ENCODE data around the gene RNF225. TPM values are rescaled to one million over a fixed set of nuclear protein-coding genes. Genes with fewer than 3 reads are reported as not detected.
A peak's percentile ranks its signal among the peaks of the same experiment; 100 is the strongest.

Gene RNF225
- polyA plus RNA-seq, 1 donor: not detected

DNA sequence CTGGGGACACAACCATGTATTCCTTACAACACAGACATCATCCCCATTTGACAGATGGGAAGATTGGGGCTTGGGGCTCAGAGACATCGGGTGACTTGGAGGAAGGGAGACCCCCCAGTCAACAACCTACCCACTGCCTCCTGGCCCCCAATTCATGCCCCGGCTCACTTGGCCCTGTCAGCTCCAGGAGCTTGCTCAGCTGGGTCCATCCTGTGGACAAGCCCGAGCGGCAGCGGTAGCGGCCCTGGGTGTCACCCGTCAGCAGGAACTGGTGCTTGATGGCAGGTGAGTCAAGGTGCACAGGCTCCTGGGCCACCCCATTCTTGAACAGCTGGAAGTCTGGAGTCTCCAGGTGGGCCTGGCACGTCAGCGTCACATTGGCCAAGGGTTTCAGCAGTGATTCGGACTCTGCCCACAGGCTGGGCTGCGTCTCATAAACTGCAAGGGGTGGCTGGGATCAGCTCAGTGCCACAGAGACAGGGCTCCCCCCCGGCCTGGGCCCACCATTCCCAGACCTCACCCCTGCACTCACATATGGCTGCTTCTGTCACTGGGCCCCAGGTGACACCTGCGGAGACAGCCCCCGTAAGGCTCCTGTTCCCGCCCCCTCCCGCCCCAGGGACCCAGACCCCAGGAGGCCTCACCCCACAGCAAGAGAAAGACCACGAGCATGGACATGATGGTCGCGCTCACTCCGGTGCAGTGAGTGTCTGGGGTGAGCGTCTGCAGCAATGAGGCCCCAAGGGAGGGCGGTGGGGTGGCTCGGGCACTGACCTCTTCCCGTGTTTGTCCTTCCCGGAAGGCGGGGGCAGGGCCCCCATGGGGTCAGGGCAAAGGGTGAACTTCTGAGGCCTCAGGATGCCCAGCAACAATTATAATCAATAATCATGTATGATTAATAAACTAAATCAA, 42.4 kb upstream of the RNF225 start, which contains the start of gene A1BG:
A1BG (minus strand) TSS at position 733 of the 912 bp plus-strand sequence; CDS start at position 678, 55 bp downstream.
- no peaks in the 10 kb centered on the region for H3K36me3 ChIP-seq (ENCODE audit: control insufficient read depth, insufficient read depth, low read length)
- H3K9me3 ChIP-seq (ENCODE audit: control insufficient read depth, low read depth, low read length): peaks cover 30% of the 10 kb centered on the region
- H3K27ac ChIP-seq (ENCODE audit: low read length): no peak within 1 kb of the TSS
- no peak for DNase-seq
- H3K27me3 ChIP-seq (ENCODE audit: control insufficient read depth, insufficient read depth, low read length): peaks cover 93% of the 10 kb centered on the region
- H3K4me3 ChIP-seq (ENCODE audit: low read length): no peak within 1 kb of the TSS
- peaks cover 14% of the 10 kb centered on the region for H3K4me1 ChIP-seq (ENCODE audit: control insufficient read depth, insufficient read depth, low read length)
- WGBS (ENCODE audit: insufficient coverage, low lambda C conversion rate): no CpG with 5 or more reads among the region's 26 CpGs

DNA sequence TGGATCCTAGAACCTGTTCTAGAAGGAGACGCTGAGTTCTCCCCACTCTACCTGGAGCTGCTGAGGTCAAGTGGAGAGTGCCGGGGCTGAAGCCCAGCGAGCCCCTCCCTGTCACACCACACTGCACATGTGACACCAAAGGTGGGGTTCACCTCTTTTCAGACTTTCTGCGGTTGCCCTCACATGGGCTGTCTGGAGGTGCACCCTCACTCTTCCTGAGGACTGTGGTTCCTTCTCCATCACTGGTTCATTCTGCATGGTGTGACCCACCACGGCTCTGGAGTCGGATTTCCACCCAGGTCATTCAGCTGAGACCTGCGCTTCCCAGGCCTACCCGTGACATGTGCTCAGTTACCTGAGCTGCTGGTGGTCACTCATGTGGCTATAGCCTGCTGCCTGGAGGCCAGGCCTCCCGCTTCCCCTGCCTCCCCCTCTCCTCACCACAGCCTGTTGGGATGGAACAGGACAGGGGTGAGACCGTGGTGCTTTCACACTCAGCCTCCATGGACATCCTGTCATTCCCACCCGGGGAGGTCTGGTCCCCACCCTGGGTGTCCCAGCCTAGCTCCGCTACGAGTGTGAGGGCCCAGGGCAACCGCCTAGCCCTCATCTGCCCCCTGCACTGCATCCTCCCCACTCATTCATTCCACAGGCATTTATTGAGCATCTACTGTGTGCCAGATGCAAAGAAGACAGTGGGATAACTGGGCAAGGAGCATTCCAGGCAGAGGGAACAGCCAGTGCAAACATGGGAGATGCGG, 41.6 kb upstream of the RNF225 start:
- H3K4me3 ChIP-seq (ENCODE audit: low read length): no peak overlapping the region
- no peak overlapping the region for H3K27ac ChIP-seq (ENCODE audit: low read length)
- no peaks in the 10 kb centered on the region for H3K36me3 ChIP-seq (ENCODE audit: control insufficient read depth, insufficient read depth, low read length)
- no CpG with 5 or more reads among the region's 15 CpGs for WGBS (ENCODE audit: insufficient coverage, low lambda C conversion rate)
- H3K9me3 ChIP-seq (ENCODE audit: control insufficient read depth, low read depth, low read length): peaks cover 30% of the 10 kb centered on the region
- DNase-seq: no peak
- peaks cover 85% of the 10 kb centered on the region for H3K27me3 ChIP-seq (ENCODE audit: control insufficient read depth, insufficient read depth, low read length)
- H3K4me1 ChIP-seq (ENCODE audit: control insufficient read depth, insufficient read depth, low read length): peaks cover 14% of the 10 kb centered on the region

DNA sequence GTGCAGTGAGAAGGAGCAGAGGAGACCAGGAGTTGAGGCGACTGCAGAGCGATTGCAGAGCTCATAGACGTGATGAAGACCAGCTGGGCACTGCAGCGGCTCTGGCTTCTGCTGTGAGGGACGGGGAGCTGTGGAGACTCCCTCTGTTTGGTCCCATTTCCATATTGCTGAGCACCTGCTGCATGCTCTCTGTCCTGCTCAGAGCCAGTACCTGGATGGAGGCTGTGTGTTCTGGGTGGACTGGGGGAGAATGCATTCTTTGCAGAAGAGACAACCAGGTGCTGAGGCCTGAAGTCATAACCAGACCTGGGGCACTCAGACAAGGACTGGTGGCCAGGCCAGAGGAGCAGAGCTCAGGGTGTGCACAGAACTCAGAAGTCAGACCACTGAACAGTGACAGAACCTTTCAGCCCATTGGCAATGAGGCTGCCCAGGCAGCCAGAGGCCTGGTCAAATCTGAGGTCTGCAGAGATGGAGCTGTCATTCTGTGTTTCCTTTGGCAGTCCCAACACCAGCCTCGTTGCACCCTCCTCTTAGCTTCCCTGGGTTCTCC, 40.9 kb upstream of the RNF225 start:
- Histone ChIP-seq H3K27ac (ENCODE audit: low read length) (no peak overlapping the region), H3K4me1 (ENCODE audit: control insufficient read depth, insufficient read depth, low read length) (peaks cover 14% of the 10 kb centered on the region), H3K9me3 (ENCODE audit: control insufficient read depth, low read depth, low read length) (peaks cover 30% of the 10 kb centered on the region), H3K27me3 (ENCODE audit: control insufficient read depth, insufficient read depth, low read length) (peaks cover 79% of the 10 kb centered on the region), H3K4me3 (ENCODE audit: low read length) (no peak overlapping the region), H3K36me3 (ENCODE audit: control insufficient read depth, insufficient read depth, low read length) (no peaks in the 10 kb centered on the region)
- no peak for DNase-seq
- WGBS (ENCODE audit: insufficient coverage, low lambda C conversion rate): no CpG with 5 or more reads among the region's 6 CpGs

DNA sequence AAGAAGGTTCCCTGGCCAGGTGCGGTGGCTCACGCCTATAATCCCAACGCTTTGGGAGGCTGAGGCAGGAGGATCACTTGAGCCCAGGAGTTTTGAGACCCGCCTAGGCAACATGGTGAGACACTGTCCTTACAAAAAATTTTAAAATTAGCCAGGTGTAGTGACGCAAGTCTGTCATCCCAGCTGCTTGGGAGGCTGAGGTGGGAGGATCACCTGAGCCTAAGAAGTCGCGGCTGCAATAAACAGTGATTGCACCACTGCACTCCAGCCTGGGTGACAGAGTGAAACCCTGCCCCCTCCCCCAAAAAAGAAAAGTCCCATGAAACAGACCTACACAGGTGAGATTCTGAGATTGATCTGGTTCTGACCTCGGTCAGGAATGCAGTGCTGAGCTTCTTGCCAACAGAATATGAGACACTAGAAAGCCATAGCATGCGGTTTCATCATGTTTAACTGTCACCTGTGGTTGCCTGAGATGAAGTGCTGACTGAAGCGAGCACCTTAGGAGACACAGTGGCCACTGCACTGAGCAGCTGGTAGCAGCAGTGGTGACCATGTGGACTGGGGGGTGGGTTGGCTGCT, 40.1 kb upstream of the RNF225 start:
- Histone ChIP-seq H3K36me3 (ENCODE audit: control insufficient read depth, insufficient read depth, low read length) (no peaks in the 10 kb centered on the region), H3K4me1 (ENCODE audit: control insufficient read depth, insufficient read depth, low read length) (peaks cover 8% of the 10 kb centered on the region), H3K27me3 (ENCODE audit: control insufficient read depth, insufficient read depth, low read length) (peaks cover 71% of the 10 kb centered on the region), H3K4me3 (ENCODE audit: low read length) (no peak overlapping the region), H3K27ac (ENCODE audit: low read length) (no peak overlapping the region), H3K9me3 (ENCODE audit: control insufficient read depth, low read depth, low read length) (peaks cover 25% of the 10 kb centered on the region)
- no CpG with 5 or more reads among the region's 10 CpGs for WGBS (ENCODE audit: insufficient coverage, low lambda C conversion rate)
- no peak for DNase-seq

DNA sequence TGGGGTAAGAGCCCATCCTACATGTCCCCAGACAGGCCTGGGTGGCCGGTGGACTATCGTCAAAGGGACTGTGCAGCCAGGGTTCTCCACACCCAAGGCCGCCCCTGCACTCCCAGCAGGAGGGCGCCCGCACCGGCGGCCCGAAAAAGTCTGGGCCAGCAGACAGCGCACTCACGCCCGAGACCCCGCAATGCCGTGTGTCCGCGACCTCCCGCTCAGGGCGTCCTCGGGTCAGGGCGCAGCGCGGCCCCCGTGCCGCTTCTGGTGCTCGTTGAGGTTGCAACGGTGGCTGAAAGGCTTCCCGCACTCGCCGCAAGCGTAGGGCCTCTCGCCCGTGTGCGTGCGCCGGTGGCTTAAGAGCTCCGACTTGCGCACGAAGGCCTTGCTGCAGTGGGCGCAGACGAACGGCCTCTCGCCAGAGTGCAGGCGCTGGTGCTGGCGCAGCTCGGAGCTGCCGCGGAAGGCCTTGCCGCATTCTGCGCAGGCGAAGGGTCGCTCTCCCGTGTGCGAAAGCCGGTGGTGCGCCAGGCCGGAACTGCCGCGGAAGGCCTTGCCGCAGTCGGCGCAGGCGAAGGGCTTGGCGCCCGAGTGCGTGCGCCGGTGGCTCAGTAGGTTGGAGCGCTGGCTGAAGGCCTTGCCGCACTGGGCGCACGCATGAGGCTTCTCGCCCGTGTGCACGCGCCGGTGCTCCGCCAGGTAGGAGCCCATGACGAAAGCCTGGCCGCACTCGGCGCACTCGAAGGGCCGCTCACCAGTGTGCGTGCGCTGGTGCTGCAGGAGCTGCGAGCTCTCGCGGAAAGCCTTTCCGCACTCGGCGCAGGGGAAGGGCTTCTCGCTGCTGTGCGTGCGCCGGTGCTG, 39.3 kb upstream of the RNF225 start:
- H3K4me3 ChIP-seq (ENCODE audit: low read length): peak overlapping the region; percentile 16
- no peaks in the 10 kb centered on the region for H3K36me3 ChIP-seq (ENCODE audit: control insufficient read depth, insufficient read depth, low read length)
- H3K27me3 ChIP-seq (ENCODE audit: control insufficient read depth, insufficient read depth, low read length): peaks cover 63% of the 10 kb centered on the region
- WGBS (ENCODE audit: insufficient coverage, low lambda C conversion rate): no CpG with 5 or more reads among the region's 94 CpGs
- no peak overlapping the region for H3K27ac ChIP-seq (ENCODE audit: low read length)
- H3K9me3 ChIP-seq (ENCODE audit: control insufficient read depth, low read depth, low read length): peaks cover 20% of the 10 kb centered on the region
- DNase-seq: peak in 1 of 2 donors; percentile 68
- peaks cover 4% of the 10 kb centered on the region for H3K4me1 ChIP-seq (ENCODE audit: control insufficient read depth, insufficient read depth, low read length)

DNA sequence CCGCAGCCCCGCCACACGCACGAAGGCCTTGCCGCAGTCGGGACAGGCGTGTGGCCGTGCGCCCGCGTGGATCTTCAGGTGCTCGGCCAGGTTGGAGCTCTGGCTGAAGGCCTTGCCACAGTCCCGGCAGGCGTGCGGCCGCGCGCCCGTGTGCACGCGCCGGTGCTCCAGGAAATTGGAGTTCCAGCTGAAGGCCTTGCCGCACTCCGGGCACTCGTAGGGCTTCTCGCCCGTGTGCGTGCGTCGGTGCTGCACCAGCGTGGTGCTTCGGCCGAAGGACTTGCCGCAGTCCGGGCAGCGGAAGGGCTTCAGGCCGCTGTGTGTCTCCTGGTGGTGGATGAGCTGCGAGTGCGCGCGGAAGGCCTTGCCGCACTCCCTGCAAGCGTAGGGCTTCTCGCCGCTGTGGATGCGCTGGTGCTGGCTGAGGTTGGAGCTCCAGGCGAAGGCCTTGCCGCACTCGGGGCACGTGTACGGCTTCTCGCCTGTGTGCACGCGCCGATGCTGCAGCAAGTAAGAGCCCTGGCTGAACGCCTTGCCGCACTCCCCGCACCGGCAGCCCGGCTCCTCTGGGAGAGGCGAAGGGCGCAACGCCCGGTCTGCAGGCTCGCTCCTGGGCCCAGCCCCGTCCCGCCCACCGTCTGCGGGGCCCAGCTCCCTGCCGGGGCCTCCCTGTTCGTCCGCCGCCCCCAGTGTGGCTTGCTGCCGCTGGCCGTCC, 38.5 kb upstream of the RNF225 start:
- Histone ChIP-seq H3K27me3 (ENCODE audit: control insufficient read depth, insufficient read depth, low read length) (peaks cover 57% of the 10 kb centered on the region), H3K9me3 (ENCODE audit: control insufficient read depth, low read depth, low read length) (peaks cover 17% of the 10 kb centered on the region), H3K27ac (ENCODE audit: low read length) (no peak overlapping the region), H3K4me1 (ENCODE audit: control insufficient read depth, insufficient read depth, low read length) (peaks cover 4% of the 10 kb centered on the region), H3K36me3 (ENCODE audit: control insufficient read depth, insufficient read depth, low read length) (no peaks in the 10 kb centered on the region), H3K4me3 (ENCODE audit: low read length) (peak overlapping the region; percentile 26)
- no peak for DNase-seq
- no CpG with 5 or more reads among the region's 75 CpGs for WGBS (ENCODE audit: insufficient coverage, low lambda C conversion rate)

DNA sequence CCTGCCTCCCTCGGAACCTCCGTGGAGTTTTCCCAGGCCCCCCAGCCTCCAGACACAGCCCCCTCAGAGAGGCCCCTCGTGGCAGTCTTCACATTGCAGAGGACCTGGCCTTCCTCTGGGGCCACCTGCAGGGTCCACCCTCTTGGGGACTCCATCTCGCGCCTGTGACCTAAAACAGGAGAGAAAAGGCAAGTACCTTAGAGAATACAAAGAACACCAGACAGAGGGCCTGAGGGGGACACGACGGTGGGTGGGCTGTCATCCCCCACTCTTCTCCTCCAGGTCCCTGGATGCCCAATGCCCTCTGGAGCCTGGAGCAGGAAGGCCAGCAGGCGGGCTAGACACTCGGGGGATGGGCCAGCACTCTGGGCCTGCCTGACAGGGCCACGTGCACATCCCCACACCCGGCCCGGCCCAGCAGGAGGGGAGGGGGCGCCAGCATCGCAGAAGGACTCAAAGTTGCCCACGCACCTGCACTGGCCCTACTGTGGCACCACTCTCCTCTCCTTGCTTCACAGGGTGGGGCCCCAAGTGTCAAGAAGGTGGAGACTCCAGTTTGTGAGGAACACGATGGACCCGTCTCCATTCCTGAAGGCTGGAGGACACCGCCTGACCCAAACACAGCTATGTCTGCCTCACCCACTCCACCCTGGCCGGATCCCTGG, 37.8 kb upstream of the RNF225 start:
- no CpG with 5 or more reads among the region's 19 CpGs for WGBS (ENCODE audit: insufficient coverage, low lambda C conversion rate)

DNA sequence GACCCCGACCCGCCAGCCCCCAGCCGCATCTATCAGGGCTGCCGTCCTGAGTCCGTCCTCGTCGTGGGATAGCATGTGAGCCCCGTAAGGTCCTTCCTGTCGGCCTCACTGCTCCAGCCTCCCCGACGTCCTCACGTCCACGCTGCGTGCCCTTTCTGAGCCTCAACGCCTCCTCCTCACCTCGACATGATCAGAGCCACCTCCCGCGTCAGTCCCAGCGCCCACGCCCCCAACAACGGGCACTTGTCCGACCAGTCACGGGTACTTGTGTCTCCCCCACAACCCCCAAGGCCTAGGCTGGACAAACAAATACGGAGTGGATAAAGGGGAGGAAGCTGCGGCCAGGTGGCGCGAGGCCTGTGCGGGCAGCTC, 33.6 kb upstream of the RNF225 start:
- H3K4me3 ChIP-seq (ENCODE audit: low read length): peak overlapping the region; percentile 91
- H3K9me3 ChIP-seq (ENCODE audit: control insufficient read depth, low read depth, low read length): peaks cover 5% of the 10 kb centered on the region
- WGBS (ENCODE audit: insufficient coverage, low lambda C conversion rate): no CpG with 5 or more reads among the region's 28 CpGs
- H3K27ac ChIP-seq (ENCODE audit: low read length): peak overlapping the region; percentile 99
- H3K4me1 ChIP-seq (ENCODE audit: control insufficient read depth, insufficient read depth, low read length): peaks cover 3% of the 10 kb centered on the region
- DNase-seq: no peak
- no peaks in the 10 kb centered on the region for H3K36me3 ChIP-seq (ENCODE audit: control insufficient read depth, insufficient read depth, low read length)
- H3K27me3 ChIP-seq (ENCODE audit: control insufficient read depth, insufficient read depth, low read length): peaks cover 10% of the 10 kb centered on the region

More for the DNA sequence above, 37.8 kb upstream of the RNF225 start:
- peaks cover 50% of the 10 kb centered on the region for H3K27me3 ChIP-seq (ENCODE audit: control insufficient read depth, insufficient read depth, low read length)
- peaks cover 17% of the 10 kb centered on the region for H3K9me3 ChIP-seq (ENCODE audit: control insufficient read depth, low read depth, low read length)
- H3K36me3 ChIP-seq (ENCODE audit: control insufficient read depth, insufficient read depth, low read length): no peaks in the 10 kb centered on the region
- peaks cover 4% of the 10 kb centered on the region for H3K4me1 ChIP-seq (ENCODE audit: control insufficient read depth, insufficient read depth, low read length)
- no peak overlapping the region for H3K4me3 ChIP-seq (ENCODE audit: low read length)
- H3K27ac ChIP-seq (ENCODE audit: low read length): no peak overlapping the region
- no peak for DNase-seq

Measured in large intestine (tissue), 3 donors.